OCI-LY3 (cell line): ENCODE data around the gene POLN.
"Not testable (repeated sequence)": the region's sequence is repeated elsewhere in the genome, so short reads cannot be mapped to it uniquely, and the experiment has no call there.

Source experiments
- H2AFZ ChIP-seq: fragments of 200-600, 300-600 bp; shearing (Covaris generic); 2 replicates; pipeline ENCODE4 v1.6.0; 2014; ENCODE audit warnings: antibody characterized with exemption, low read depth, low read length
- H3K27ac ChIP-seq: fragments of 200-600, 300-600 bp; sonication (generic); 2 replicates; pipeline ENCODE4 v1.5.1; 2014; ENCODE audit warnings: mild to moderate bottlenecking, low read length, moderate library complexity, mixed read lengths
- H3K27me3 ChIP-seq: fragments of 200-600, 300-600 bp; sonication (generic); 2 replicates; pipeline ENCODE4 v1.6.1; 2014; ENCODE audit warnings: low read depth, low read length, mixed read lengths
- H3K36me3 ChIP-seq: fragments of 200-600, 300-600 bp; sonication (generic); replicated peaks from 2 replicates; pipeline ENCODE3; 2014; ENCODE audit warnings: low read depth, low read length, mixed read lengths
- H3K4me1 ChIP-seq: fragments of 300-600, 200-600 bp; sonication (generic); 2 replicates; pipeline ENCODE4 v1.6.1; 2014; ENCODE audit warnings: low read length, mixed read lengths
- H3K4me2 ChIP-seq: fragments of 200-600, 300-600 bp; sonication (generic); 2 replicates; pipeline ENCODE4 v1.6.1; 2014; ENCODE audit warnings: low read length, mixed read lengths
- H3K4me3 ChIP-seq: fragments of 300-600, 200-600 bp; sonication (generic); 2 replicates; pipeline ENCODE4 v1.5.1; 2014; ENCODE audit warnings: antibody characterized with exemption, mild to moderate bottlenecking, low read length, moderate library complexity
- H3K79me2 ChIP-seq: fragments of 300-600, 200-600 bp; shearing (Covaris generic); 2 replicates; pipeline ENCODE4 v1.6.1; 2014; ENCODE audit warnings: mild to moderate bottlenecking, low read length, mixed read lengths
- H3K9ac ChIP-seq: fragments of 300-600, 200-600 bp; shearing (Covaris generic); 2 replicates; pipeline ENCODE4 v1.6.0; 2014; ENCODE audit warnings: mild to moderate bottlenecking, low read length, moderate library complexity
- H3K9me3 ChIP-seq: fragments of 200-600, 300-600 bp; shearing (Covaris generic); 2 replicates; pipeline ENCODE4 v1.6.1; 2014; ENCODE audit warnings: low read length, mixed read lengths; ENCODE audit not compliant: insufficient read depth
- H4K20me1 ChIP-seq: fragments of 200-600, 300-600 bp; sonication (generic); 2 replicates; pipeline ENCODE4 v1.6.1; 2016; ENCODE audit warnings: low read length, mixed read lengths; ENCODE audit not compliant: insufficient read depth
- CTCF ChIP-seq: fragments of 200-600, 300-600 bp; sonication (generic); IDR thresholded peaks from 2 replicates; pipeline ENCODE4 v1.5.1; 2014; ENCODE audit warnings: antibody characterized with exemption, low read length, low read depth
- EZH2phosphoT487 ChIP-seq: fragments of 200-600 bp; shearing (Covaris generic); IDR thresholded peaks from 2 replicates; pipeline ENCODE4 v1.6.1; 2018; ENCODE audit warnings: antibody characterized with exemption, mixed run types, low read depth

POLN gene

GRCh38 chr4:2276581-2277325, 34.8 kb upstream of the POLN start:
- Histone ChIP-seq H3K27ac (no peak overlapping the region), H3K4me2 (no peak overlapping the region), H3K4me3 (no peak overlapping the region), H3K27me3 (no peaks in the 10 kb centered on the region), H3K9ac (no peak overlapping the region), H3K9me3 (no peaks in the 10 kb centered on the region), H4K20me1 (no peaks in the 10 kb centered on the region), H3K4me1 (peaks cover 7% of the 10 kb centered on the region), H2AFZ (no peak overlapping the region), H3K79me2 (no peaks in the 10 kb centered on the region), H3K36me3 (no peaks in the 10 kb centered on the region)
- TF ChIP-seq EZH2phosphoT487 (no peak), CTCF (no peak)

- Histone ChIP-seq H3K4me3 (no peak overlapping the region), H3K36me3 (no peaks in the 10 kb centered on the region), H3K79me2 (no peaks in the 10 kb centered on the region), H3K27me3 (no peaks in the 10 kb centered on the region), H4K20me1 (no peaks in the 10 kb centered on the region), H2AFZ (no peak overlapping the region), H3K9me3 (no peaks in the 10 kb centered on the region), H3K9ac (no peak overlapping the region), H3K4me1 (peaks cover 3% of the 10 kb centered on the region; the same call in 1 of the 2 replicates), H3K4me2 (no peak overlapping the region), H3K27ac (no peak overlapping the region)
- TF ChIP-seq EZH2phosphoT487 (no peak), CTCF (no peak)
Measured at GRCh38 chr4:2275546-2276251, 33.8 kb upstream of the POLN start.

- H3K9ac ChIP-seq, H3K4me1 ChIP-seq: not testable (repeated sequence)
Measured at GRCh38 chr4:2275044-2275397, 33.1 kb upstream of the POLN start.

GRCh38 chr4:2274320-2275043, 32.6 kb upstream of the POLN start:
- Histone ChIP-seq H3K36me3 (no peaks in the 10 kb centered on the region), H3K4me3 (no peak overlapping the region), H4K20me1 (no peaks in the 10 kb centered on the region), H3K79me2 (no peaks in the 10 kb centered on the region), H3K9ac (no peak overlapping the region), H3K4me2 (no peak overlapping the region), H3K4me1 (no peaks in the 10 kb centered on the region), H2AFZ (no peak overlapping the region), H3K27ac (no peak overlapping the region), H3K9me3 (no peaks in the 10 kb centered on the region), H3K27me3 (no peaks in the 10 kb centered on the region)
- TF ChIP-seq EZH2phosphoT487 (no peak), CTCF (no peak)

More at GRCh38 chr4:2275044-2275397, 33.1 kb upstream of the POLN start:
- not testable (repeated sequence) for H3K4me3 ChIP-seq, H3K27me3 ChIP-seq, H4K20me1 ChIP-seq, H3K36me3 ChIP-seq, H3K27ac ChIP-seq, H3K9me3 ChIP-seq, H2AFZ ChIP-seq, H3K79me2 ChIP-seq, H3K4me2 ChIP-seq
